HepG2 (cell line): ENCODE data around the gene TIMM9. TPM values are rescaled to one million over a fixed set of nuclear protein-coding genes. Genes with fewer than 3 reads are reported as not detected.

Experiments
- ARNT2 ChIP-seq: sonication (generic); formaldehyde crosslinking; IDR thresholded peaks from 2 replicates; pipeline ENCODE4 v1.8.0; 2022; ENCODE audit warnings: mild to moderate bottlenecking, low read depth, missing genetic modification reagents, moderate library complexity
- ASH2L ChIP-seq: fragments of 300-600, 200-600 bp; sonication (generic); IDR thresholded peaks from 2 replicates; pipeline ENCODE4 v1.7.0; 2017; ENCODE audit warnings: low read depth, mild to moderate bottlenecking, moderate library complexity, mixed read lengths, low read length; ENCODE audit not compliant: insufficient read length
- EEA1 ChIP-seq: sonication (generic); formaldehyde crosslinking; IDR thresholded peaks from 2 replicates; pipeline ENCODE4 v1.5.1; 2020; ENCODE audit warnings: mild to moderate bottlenecking, missing genetic modification reagents, borderline replicate concordance
- FOXO1 ChIP-seq: sonication (generic); formaldehyde crosslinking; IDR thresholded peaks from 2 replicates; pipeline ENCODE4 v1.4.0; 2020; ENCODE audit warnings: missing genetic modification reagents
- LRRFIP1 ChIP-seq: sonication (generic); formaldehyde crosslinking; conservative IDR thresholded peaks from 2 replicates; pipeline ENCODE4 v1.4.0; 2020; ENCODE audit warnings: missing genetic modification reagents
- PHF5A ChIP-seq: IDR thresholded peaks from one replicate; pipeline ENCODE4 v1.6.1; 2018; ENCODE audit warnings: low read depth, missing genetic modification reagents; ENCODE audit not compliant: unreplicated experiment
- POGK ChIP-seq: sonication (generic); formaldehyde crosslinking; conservative IDR thresholded peaks from 2 replicates; pipeline ENCODE4 v1.8.0; 2022; ENCODE audit warnings: mild to moderate bottlenecking, moderate library complexity, missing genetic modification reagents
- STAG1 ChIP-seq: sonication (generic); formaldehyde crosslinking; IDR thresholded peaks from 2 replicates; pipeline ENCODE4 v1.4.0; 2020; ENCODE audit warnings: missing genetic modification reagents
- ZHX1 ChIP-seq: sonication (generic); formaldehyde crosslinking; IDR thresholded peaks from 2 replicates; pipeline ENCODE4 v1.8.1; 2022; ENCODE audit warnings: low read depth, mild to moderate bottlenecking, missing genetic modification reagents
- ZNF124 ChIP-seq: sonication (generic); formaldehyde crosslinking; IDR thresholded peaks from 2 replicates; pipeline ENCODE4 v1.4.0; 2020; ENCODE audit warnings: missing genetic modification reagents
- ZNF333 ChIP-seq: sonication (generic); formaldehyde crosslinking; IDR thresholded peaks from 2 replicates; pipeline ENCODE4 v1.4.0; 2020; ENCODE audit warnings: mild to moderate bottlenecking, missing genetic modification reagents, borderline replicate concordance
- ZNF33A ChIP-seq: sonication (generic); formaldehyde crosslinking; IDR thresholded peaks from 2 replicates; pipeline ENCODE4 v1.5.1; 2020; ENCODE audit warnings: missing genetic modification reagents, mild to moderate bottlenecking, moderate library complexity, borderline replicate concordance
- polyA plus RNA-seq, 8 experiments: library from polyadenylated mRNA; depleted of rRNA in 3 of 8; stranded (reverse) in 7 of 8; unstranded in 1 of 8; fragments of >200 nt; fragmentation: Illumina TruSeq in 4 of 8; extraction: Trizol in 4 of 8; gene quantifications; 2 replicates each; pipeline versions ENCODE4 v1.2.1 to v1.2.3, GENCODE V29; 2011 to 2016; ENCODE audit warnings: low read depth in 4 of 8, missing spikeins in 1 of 8, mixed read lengths in 1 of 8; ENCODE audit not compliant: insufficient read depth in 1 of 8
- total RNA-seq, 5 experiments: library from RNA; depleted of rRNA; stranded (reverse); fragments of >200 nt; fragmentation: Illumina TruSeq; extraction: Trizol; gene quantifications; 2 replicates each; pipeline ENCODE4 v1.2.3, GENCODE V29; 2016; ENCODE audit warnings: low read depth in 1 of 5
- TF ChIP-seq, protein P1 (sequence below): sonication (generic); IDR thresholded peaks from 2 replicates; pipeline ENCODE4 v1.6.1; 2016; ENCODE audit warnings: low read depth, borderline replicate concordance
- TF ChIP-seq, protein P2 (sequence below): sonication (generic); formaldehyde crosslinking; IDR thresholded peaks from 2 replicates; pipeline ENCODE4 v1.4.0; 2020; ENCODE audit warnings: missing genetic modification reagents, mild to moderate bottlenecking, borderline replicate concordance

The TIMM9 gene
- total and polyA plus RNA-seq, 2 of the 13 experiments (the other 11 are each of a cell fraction or from before 2014, with no cell fraction given): 30.5 to 42.5 TPM

GRCh38 chr14:58395812-58396788 lies 31.2 kb downstream of the TIMM9 start, which contains the start of gene TOMM20L (continued):
- TF ChIP-seq LRRFIP1 (CRISPR knock-in tag): no peak
- no peak; the same call in 1 of the 2 replicates for TF ChIP-seq ZNF124 (CRISPR knock-in tag)
- TF ChIP-seq POGK (CRISPR knock-in tag): peak; percentile 69; the same call in 1 of the 2 replicates
- no peak for TF ChIP-seq ZNF33A
- TF ChIP-seq, protein P1, sequence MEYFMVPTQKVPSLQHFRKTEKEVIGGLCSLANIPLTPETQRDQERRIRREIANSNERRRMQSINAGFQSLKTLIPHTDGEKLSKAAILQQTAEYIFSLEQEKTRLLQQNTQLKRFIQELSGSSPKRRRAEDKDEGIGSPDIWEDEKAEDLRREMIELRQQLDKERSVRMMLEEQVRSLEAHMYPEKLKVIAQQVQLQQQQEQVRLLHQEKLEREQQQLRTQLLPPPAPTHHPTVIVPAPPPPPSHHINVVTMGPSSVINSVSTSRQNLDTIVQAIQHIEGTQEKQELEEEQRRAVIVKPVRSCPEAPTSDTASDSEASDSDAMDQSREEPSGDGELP: peak; percentile 63; the same call in 1 of the 2 replicates
- TF ChIP-seq EEA1 (CRISPR knock-in tag): peak; percentile 27; the same call in 1 of the 2 replicates
- peak; percentile 56 for TF ChIP-seq STAG1
- TF ChIP-seq, protein P2, sequence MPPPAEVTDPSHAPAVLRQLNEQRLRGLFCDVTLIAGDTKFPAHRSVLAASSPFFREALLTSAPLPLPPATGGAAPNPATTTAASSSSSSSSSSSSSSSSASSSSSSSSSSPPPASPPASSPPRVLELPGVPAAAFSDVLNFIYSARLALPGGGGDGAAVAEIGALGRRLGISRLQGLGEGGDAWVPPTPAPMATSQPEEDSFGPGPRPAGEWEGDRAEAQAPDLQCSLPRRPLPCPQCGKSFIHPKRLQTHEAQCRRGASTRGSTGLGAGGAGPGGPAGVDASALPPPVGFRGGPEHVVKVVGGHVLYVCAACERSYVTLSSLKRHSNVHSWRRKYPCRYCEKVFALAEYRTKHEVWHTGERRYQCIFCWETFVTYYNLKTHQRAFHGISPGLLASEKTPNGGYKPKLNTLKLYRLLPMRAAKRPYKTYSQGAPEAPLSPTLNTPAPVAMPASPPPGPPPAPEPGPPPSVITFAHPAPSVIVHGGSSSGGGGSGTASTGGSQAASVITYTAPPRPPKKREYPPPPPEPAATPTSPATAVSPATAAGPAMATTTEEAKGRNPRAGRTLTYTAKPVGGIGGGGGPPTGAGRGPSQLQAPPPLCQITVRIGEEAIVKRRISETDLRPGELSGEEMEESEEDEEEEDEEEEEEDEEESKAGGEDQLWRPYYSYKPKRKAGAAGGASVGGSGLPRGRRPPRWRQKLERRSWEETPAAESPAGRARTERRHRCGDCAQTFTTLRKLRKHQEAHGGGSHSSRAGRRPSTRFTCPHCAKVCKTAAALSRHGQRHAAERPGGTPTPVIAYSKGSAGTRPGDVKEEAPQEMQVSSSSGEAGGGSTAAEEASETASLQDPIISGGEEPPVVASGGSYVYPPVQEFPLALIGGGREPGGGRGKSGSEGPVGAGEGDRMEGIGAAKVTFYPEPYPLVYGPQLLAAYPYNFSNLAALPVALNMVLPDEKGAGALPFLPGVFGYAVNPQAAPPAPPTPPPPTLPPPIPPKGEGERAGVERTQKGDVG: peak; percentile 19; the same call in 1 of the 2 replicates
- TF ChIP-seq FOXO1: 0 out of 2 replicates have a peak, but pooled peaks have one; percentile 7
- no peak for TF ChIP-seq PHF5A (CRISPR knock-in tag)
- TF ChIP-seq ARNT2: peak; percentile 75
- no peak for TF ChIP-seq ZNF333 (CRISPR knock-in tag)
- TF ChIP-seq ZHX1: 0 out of 2 replicates have a peak, but pooled peaks have one; percentile 32
- peak; percentile 64 for TF ChIP-seq ASH2L
